NCI-H510A (cell line): ENCODE measurements around the gene CELF4.

Experiments
- DNase-seq: peaks from one replicate; lab custom pipeline; 2025; lab: John Stamatoyannopoulos, UW

Gene CELF4

GRCh38 chr18:37524139-37524497, 41.5 kb downstream of the CELF4 start:
- no peak for DNase-seq

GRCh38 chr18:37521510-37522465, 43.8 kb downstream of the CELF4 start:
- DNase-seq = no peak

GRCh38 chr18:37520508-37520907, 45.1 kb downstream of the CELF4 start:
- DNase-seq = no peak

GRCh38 chr18:37519510-37520135, 46.0 kb downstream of the CELF4 start:
- DNase-seq = no peak

- DNase-seq = no peak
These were observed 49.2 kb downstream of the CELF4 start for GRCh38 chr18:37516361-37516853.

- no peak for DNase-seq
These were observed 50.6 kb downstream of the CELF4 start for GRCh38 chr18:37514953-37515352.

GRCh38 chr18:37512400-37512799, 53.2 kb downstream of the CELF4 start:
- DNase-seq = no peak

- DNase-seq = no peak
These were observed 53.8 kb downstream of the CELF4 start for GRCh38 chr18:37511721-37512298.

- no peak for DNase-seq
These were observed 56.0 kb downstream of the CELF4 start for GRCh38 chr18:37509600-37509999.

- peak; percentile 60 for DNase-seq
These were observed 57.4 kb downstream of the CELF4 start for GRCh38 chr18:37508207-37508606.

- DNase-seq = no peak
These were observed 58.4 kb downstream of the CELF4 start for GRCh38 chr18:37507239-37507638.

- no peak for DNase-seq
These were observed 59.6 kb downstream of the CELF4 start for GRCh38 chr18:37506001-37506400.

GRCh38 chr18:37505321-37505720, 60.3 kb downstream of the CELF4 start:
- DNase-seq = no peak

- DNase-seq = no peak
These were observed 63.0 kb downstream of the CELF4 start for GRCh38 chr18:37502601-37503000.

- no peak for DNase-seq
These were observed 63.6 kb downstream of the CELF4 start for GRCh38 chr18:37502036-37502435.

GRCh38 chr18:37501136-37501535, 64.5 kb downstream of the CELF4 start:
- DNase-seq = no peak

GRCh38 chr18:37499913-37500312, 65.7 kb downstream of the CELF4 start:
- DNase-seq = no peak

- peak; percentile 21 for DNase-seq
These were observed 66.6 kb downstream of the CELF4 start for GRCh38 chr18:37499044-37499443.

GRCh38 chr18:37497853-37498518, 67.6 kb downstream of the CELF4 start:
- no peak for DNase-seq

- DNase-seq = no peak
These were observed 69.0 kb downstream of the CELF4 start for GRCh38 chr18:37496568-37496967.

GRCh38 chr18:37495354-37495753, 70.2 kb downstream of the CELF4 start:
- DNase-seq = no peak

- no peak for DNase-seq
These were observed 71.2 kb downstream of the CELF4 start for GRCh38 chr18:37494406-37494805.
